ENCODE results near the gene HMGCL. TPM values are rescaled to one million over a fixed set of nuclear protein-coding genes. Genes with fewer than 3 reads are reported as not detected.

Gene HMGCL
- total RNA-seq, 1 donor from 2014 or later = 30.7 TPM

DNA sequence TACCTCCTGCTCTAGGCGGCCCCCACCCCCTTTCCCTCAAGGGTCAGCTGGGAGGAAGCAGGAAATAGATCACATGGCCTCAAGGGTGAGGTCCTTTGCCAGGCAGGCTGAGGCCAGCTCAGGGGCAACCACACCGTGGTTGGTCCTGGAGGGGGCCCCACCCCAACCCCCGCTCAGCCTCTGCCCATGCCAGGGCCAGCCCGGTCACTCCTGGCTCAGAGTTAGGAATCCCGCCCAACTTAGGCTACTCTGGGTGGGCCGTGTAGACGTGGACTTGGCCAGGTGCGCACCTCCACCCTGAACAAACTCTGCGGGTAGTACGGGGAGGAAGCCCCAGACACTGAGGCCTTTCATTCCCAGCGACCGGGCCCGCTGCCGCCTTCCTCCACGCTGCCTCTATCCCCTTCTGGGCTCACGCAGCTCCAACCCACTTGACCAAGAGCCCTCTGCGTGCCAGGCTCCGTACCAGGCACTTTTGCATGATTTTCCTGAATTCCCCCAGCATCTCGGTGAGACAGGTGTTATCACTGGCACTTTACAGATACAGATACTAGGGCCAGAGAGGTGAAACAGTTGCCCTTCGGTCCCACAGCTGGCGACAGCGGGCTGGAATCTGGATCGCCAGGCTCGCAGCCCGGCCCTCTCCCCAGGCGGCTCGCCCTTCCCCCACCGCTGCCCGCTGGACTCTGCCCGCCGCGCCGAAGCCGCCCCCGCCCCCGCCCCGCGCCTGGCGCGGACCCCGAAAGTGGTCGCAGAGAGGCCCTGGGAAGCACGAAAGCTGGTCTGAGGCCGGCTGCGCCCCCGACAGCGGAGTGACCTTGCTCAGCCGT, 25.4 kb downstream of the HMGCL start:
- ATAC-seq (ENCODE audit: low read depth) = no peak
- Mint-ChIP-seq H3K4me1 (peaks cover 21% of the 10 kb centered on the region), H3K9me3 (no peaks in the 10 kb centered on the region), H3K27ac (peak overlapping the region; percentile 64), H3K27me3 (no peaks in the 10 kb centered on the region), H3K36me3 (ENCODE audit: low read depth) (peaks cover 32% of the 10 kb centered on the region), H3K4me3 (peak overlapping the region; percentile 91)
- TF ChIP-seq, protein P1, sequence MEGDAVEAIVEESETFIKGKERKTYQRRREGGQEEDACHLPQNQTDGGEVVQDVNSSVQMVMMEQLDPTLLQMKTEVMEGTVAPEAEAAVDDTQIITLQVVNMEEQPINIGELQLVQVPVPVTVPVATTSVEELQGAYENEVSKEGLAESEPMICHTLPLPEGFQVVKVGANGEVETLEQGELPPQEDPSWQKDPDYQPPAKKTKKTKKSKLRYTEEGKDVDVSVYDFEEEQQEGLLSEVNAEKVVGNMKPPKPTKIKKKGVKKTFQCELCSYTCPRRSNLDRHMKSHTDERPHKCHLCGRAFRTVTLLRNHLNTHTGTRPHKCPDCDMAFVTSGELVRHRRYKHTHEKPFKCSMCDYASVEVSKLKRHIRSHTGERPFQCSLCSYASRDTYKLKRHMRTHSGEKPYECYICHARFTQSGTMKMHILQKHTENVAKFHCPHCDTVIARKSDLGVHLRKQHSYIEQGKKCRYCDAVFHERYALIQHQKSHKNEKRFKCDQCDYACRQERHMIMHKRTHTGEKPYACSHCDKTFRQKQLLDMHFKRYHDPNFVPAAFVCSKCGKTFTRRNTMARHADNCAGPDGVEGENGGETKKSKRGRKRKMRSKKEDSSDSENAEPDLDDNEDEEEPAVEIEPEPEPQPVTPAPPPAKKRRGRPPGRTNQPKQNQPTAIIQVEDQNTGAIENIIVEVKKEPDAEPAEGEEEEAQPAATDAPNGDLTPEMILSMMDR (IDR thresholded peaks at IDR 0.05) = no peak
- no peak for DNase-seq
- ChIA-PET POLR2A (interaction anchor here (0.6 to 3.8 kb wide), 12 partner anchors 9 to 117 kb away, joined by 3 to 34 read pairs (median 6); partner anchors contain the start of genes CNR2, ELOA, HMGCL and LYPLA2), CTCF (interaction anchor here (1.2 to 2.2 kb wide), 2 partner anchors 28 to 117 kb away, joined by 4 to 10 read pairs; no protein-coding TSS in a partner anchor)
- intact Hi-C loops (cut with micrococcal nuclease) = loop anchor here (1.0 to 2.0 kb wide), 6 partner anchors 8 to 181 kb away; partner anchors contain the start of genes HMGCL, LYPLA2, PITHD1 and PNRC2

DNA sequence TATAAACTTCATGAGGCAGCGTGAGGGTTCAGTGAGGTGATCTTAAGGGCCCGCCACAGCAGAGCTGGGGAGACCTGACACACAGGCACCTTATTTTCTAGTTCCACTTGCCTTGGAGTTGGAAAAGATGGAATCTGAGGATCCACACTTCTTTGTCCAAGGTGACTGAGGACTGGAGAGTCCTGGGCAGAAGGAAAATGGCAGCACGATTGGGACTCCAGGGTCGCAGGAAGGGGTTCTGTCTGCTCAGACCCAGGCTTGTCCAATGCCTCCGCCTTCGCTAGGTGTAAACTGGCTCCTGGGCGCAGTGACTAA, 26.0 kb downstream of the HMGCL start:
- Mint-ChIP-seq H3K27ac (no peak overlapping the region), H3K9me3 (no peaks in the 10 kb centered on the region), H3K27me3 (no peaks in the 10 kb centered on the region), H3K4me1 (peaks cover 21% of the 10 kb centered on the region), H3K36me3 (ENCODE audit: low read depth) (peaks cover 36% of the 10 kb centered on the region), H3K4me3 (peak overlapping the region; percentile 91)
- ChIA-PET POLR2A (interaction anchor here (0.6 to 3.8 kb wide), 8 partner anchors 9 to 253 kb away, joined by 4 to 34 read pairs (median 16); partner anchors contain the start of genes CNR2, HMGCL, LYPLA2 and PITHD1), CTCF (interaction anchor here (1.2 to 1.5 kb wide), 2 partner anchors 28 to 118 kb away, joined by 3 to 4 read pairs; no protein-coding TSS in a partner anchor)
- intact Hi-C loops (cut with micrococcal nuclease) = no loop called here
- no peak for DNase-seq
- TF ChIP-seq, protein P1 (IDR thresholded peaks at IDR 0.05) = no peak
- no peak for ATAC-seq (ENCODE audit: low read depth)

DNA sequence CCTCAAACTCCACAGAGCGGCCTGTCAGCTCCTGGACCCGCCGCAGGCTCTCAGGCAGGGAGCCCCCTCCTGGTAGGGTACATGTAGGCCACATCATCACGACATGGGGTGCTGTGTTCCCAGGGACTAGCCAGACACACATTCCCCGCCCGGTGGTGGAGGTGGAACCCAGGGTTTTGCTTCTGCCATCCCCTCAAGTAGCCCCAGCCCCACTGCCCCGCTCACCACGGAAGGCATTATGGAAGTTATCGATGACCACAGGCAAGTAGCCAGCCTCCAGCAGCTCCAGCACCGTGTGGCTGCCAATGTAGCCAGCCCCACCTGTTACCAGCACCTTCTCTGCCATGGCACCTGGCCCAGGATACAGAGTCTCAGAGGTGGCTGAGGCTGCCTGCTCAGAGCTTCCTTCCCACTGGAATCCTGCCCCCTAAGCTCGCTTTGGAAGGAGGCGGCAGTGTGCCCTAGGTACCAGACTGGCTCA, 26.5 kb downstream of the HMGCL start:
- TF ChIP-seq, protein P1 (IDR thresholded peaks at IDR 0.05) = no peak
- Mint-ChIP-seq H3K4me3 (peak overlapping the region; percentile 91), H3K27me3 (no peaks in the 10 kb centered on the region), H3K9me3 (no peaks in the 10 kb centered on the region), H3K4me1 (peaks cover 21% of the 10 kb centered on the region), H3K27ac (no peak overlapping the region), H3K36me3 (ENCODE audit: low read depth) (peaks cover 34% of the 10 kb centered on the region)
- intact Hi-C loops (cut with micrococcal nuclease) = no loop called here
- ChIA-PET CTCF (interaction anchor here (1.2 to 1.5 kb wide), 3 partner anchors 11 to 118 kb away, joined by 3 to 5 read pairs (median 4); no protein-coding TSS in a partner anchor), POLR2A (interaction anchor here (0.6 to 3.8 kb wide), 6 partner anchors 8 to 389 kb away, joined by 3 to 34 read pairs (median 14); partner anchors contain the start of genes LYPLA2 and PITHD1)
- no peak for ATAC-seq (ENCODE audit: low read depth)
- DNase-seq = no peak

DNA sequence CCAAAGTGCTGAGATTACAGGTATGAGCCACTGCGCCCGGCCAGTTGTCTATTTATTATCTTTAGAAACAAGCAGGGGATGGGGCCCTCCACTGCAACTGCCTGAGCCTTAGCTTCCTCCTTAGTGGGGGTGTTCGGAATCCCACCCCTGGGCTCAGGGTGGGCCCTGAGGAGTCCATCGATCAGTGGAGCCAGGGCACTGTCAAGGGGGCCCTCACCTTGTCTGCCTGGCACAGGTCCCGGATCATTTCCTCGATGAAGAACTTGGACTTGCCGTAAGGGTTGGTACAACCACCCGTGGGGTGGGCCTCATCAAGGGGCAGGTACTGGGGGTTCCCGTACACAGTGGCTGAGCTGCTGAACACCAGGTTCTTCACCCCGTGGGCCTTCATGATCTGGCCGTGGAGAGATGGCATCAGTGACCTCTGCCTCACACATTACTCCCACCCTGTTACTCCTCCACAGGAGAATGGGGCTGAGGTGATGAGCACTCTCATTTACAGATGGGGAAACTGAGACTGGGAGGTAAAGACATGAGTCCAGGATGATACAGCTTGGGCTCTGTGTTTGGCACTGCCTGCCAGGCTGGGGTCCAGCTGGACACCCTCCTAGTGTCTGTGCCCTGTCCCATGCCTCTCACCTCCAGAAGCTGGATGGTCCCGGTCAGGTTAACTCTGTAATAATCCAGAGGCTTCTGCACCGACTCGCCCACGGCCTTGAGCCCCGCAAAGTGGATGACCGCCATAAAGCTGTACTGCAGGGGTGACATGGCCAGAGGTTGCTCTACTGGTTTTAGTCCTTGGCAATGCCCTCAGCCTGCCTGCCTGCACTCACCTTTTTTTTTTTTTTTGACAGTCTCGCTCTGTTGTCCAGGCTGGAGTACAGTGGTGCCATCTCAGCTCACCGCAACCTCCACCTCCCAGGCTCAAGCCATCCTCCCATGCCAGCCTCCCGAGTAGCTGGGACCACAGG, 27.5 kb downstream of the HMGCL start:
- POLR2A ChIA-PET = interaction anchor here (0.7 kb wide), 2 partner anchors 18 to 390 kb away, joined by 3 to 4 read pairs; no protein-coding TSS in a partner anchor
- H3K27ac Mint-ChIP-seq = no peak overlapping the region

More for the DNA sequence above, 27.5 kb downstream of the HMGCL start:
- no peaks in the 10 kb centered on the region for H3K9me3 Mint-ChIP-seq
- peaks cover 24% of the 10 kb centered on the region for H3K4me1 Mint-ChIP-seq
- TF ChIP-seq, protein P1 (IDR thresholded peaks at IDR 0.05) = no peak
- DNase-seq (no peak), ATAC-seq (ENCODE audit: low read depth) (no peak)
- no peak overlapping the region for H3K4me3 Mint-ChIP-seq
- intact Hi-C loops (cut with micrococcal nuclease) = no loop called here
- CTCF ChIA-PET = interaction anchor here (1.0 to 1.5 kb wide), 3 partner anchors 12 to 119 kb away, joined by 3 to 5 read pairs (median 3); no protein-coding TSS in a partner anchor
- H3K27me3 Mint-ChIP-seq = no peaks in the 10 kb centered on the region
- H3K36me3 Mint-ChIP-seq (ENCODE audit: low read depth) = peaks cover 42% of the 10 kb centered on the region
